Endometrial microvascular endothelial cells (primary cell): ENCODE data around the gene GALNT9. TPM values are rescaled to one million over a fixed set of nuclear protein-coding genes. Genes with fewer than 3 reads are reported as not detected.
"Not testable (repeated sequence)": the region's sequence is repeated elsewhere in the genome, so short reads cannot be mapped to it uniquely, and the experiment has no call there.

Experiments
- in situ Hi-C: cut with HindIII; loops from 2 replicates; pipeline ENCODE4 v1.10.0; 2017; ENCODE audit warnings: low sequenced_read_pairs, low pct_unique_long_range_greater_than_20kb; ENCODE audit errors: inconsistent ontology term
- total RNA-seq: library from RNA; depleted of rRNA; stranded (reverse); fragments of >200 nt; gene quantifications from one replicate; pipeline ENCODE4 v1.2.3, GENCODE V29; 2015; ENCODE audit errors: inconsistent ontology term

The GALNT9 gene
- total RNA-seq, 1 donor from 2014 or later, result not detected

GRCh38 chr12:132202929-132203721 is 126.3 kb downstream of the GALNT9 start:
- in situ Hi-C loops, result no loop called here

DNA sequence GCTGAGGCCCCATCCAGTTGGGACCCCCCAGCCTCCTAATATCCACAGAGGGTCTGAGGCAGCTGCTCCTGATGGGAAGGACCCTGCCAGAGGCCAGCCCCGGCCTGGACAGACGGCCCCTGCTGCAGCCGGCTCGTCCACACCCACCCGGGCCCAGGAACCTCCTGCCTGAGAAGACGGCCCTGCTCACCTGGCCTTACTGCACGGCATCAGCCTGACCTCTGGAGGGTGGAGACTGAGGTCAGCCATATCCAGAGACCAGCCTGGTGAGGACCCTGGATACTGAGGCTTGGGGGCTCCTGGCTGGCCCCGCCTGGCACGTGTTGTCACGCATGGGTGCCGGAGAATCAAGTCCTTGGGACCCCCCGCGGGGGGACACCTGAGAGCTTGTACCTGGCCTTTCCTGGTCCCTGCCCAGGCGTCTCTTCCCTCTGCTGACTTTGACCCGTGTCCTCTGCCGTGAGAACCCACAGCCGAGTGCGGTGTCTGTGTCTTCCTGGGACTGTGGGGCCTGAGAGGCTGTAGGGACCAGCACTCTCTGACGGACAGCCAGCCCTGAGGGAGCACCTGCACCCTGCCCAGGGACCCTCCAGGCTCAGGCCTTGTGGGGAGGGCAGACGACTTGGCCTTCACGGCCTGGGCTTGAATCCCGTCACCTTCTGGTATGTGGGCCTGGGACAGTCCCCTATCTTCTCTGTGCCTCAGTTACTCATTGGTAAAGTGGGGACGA is 127.8 kb downstream of the GALNT9 start:
- in situ Hi-C loops, result no loop called here

DNA sequence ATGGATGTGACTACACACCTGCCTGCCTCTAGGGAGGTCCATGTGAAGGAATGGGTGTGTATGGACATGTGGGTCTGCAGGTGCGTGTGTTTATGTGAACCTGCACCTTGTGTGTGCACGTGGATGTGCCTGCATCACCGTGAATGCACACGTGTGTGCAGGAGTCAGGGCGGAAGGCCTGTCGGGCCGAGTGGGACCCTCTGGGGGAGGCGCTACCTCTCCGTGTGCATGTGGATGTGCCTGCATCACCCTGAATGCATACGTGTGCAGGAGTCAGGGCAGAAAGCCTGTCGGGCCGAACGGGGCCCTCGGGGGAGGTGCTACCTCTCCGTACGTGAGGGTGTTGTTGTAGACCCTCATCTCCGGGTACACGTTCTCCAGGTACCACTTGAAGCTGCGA is 128.6 kb downstream of the GALNT9 start:
- in situ Hi-C loops, result no loop called here

GRCh38 chr12:132199526-132200319 is 129.7 kb downstream of the GALNT9 start:
- in situ Hi-C loops, result no loop called here

DNA sequence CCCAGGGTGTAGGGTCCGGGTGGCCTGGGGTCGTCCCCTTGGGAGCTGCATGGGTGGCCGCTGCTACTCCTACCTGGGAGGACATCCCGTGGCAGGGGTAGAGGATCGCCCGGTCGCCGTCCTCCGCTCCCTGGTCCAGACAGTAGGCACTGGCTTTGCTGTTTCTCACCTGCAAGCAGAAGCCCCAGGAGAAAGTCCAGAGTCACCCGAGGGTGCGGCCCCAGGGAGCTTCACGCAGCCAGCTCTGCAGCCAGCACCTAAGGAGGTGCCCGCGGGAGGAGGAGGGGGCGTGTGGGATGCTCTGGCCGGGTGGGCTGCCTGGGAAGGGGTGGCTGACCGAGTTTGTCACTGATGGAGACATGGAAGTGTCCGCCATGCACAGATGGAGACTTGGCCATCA is 130.3 kb downstream of the GALNT9 start:
- in situ Hi-C loops, result no loop called here

DNA sequence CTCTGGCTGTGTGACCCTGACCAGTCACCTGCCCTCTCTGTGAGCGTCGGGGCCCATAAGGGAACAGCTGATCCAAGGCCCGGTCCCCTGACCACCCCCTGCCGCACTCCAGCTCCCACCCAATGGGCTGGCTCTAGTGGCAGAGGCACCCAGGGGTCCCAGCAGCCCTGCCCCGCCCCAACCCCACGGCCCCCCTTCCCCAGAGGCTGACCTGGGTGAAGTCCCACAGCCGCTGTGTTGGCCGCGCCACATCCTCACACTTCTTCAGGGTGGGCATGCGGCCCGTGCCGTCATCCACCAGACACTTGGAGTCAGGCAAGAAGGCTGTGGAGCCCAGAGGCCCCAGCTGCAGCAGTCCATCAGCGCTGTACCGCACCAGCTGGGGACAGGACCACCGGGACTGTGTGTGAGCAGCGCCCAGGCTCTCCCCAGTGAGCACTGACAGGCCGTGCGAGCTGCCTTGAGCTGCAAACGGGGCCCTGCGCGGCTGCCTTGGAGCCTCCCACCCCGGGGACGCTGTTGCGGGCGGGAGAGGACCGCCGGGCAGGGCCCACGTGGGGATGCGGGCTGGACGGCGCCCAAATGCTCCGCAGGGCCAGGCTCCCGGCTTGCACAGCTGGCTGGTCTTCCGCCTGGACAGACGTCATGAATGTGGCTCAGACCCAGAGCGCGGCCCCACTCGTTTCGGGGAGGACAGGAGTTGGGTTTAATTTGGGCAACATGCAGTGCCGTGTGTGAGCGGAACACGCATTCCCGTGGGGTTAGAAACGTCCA is 131.6 kb downstream of the GALNT9 start:
- in situ Hi-C loops, result no loop called here

DNA sequence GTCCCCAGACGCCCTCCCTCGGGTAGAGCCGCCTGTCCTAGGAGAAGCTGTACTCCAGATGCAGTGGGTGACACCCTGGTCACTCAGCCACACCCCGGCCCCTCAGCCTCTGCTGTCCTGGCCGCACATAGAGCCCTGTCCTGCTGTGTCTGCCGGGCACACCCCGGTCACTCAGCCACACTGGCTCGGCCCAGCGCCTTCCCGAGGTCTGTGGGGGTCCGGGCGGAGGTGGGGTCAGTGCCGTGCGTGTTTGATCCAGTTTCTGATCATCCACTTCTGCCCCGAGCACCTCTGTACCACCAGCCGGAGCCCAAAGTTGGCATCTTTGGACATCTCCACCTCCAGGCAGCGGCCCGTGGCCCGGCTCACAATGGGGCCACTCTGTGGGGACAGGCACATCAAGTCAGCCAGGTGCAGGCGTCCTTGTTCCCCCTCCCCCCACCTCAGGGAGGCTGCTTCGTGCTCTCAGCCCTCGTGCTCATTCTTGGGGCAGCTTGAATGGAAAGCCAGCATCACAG is 132.5 kb downstream of the GALNT9 start:
- in situ Hi-C loops, result no loop called here

- in situ Hi-C loops, result no loop called here
Observed at GRCh38 chr12:132196038-132196872, 133.1 kb downstream of the GALNT9 start.

DNA sequence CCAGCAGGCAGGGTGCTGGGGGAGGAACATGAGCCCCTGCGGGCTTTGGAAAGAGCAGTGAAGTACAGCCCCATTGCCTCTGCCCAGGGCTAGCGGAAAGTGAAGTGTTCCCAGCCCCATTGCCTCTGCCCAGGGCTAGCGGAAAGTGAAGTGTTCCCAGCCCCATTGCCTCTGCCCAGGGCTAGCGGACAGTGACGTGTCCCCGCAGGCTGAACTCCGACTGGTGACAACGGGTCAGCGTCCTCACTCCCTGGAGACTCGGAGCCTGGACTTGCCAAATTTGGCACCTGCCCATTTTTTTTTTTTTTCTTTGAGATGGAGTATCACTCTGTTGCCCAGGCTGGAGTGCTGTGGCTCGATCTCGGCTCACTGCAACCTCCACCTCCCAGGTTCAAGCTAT is 134.1 kb downstream of the GALNT9 start:
- in situ Hi-C loops, result not testable (repeated sequence)

DNA sequence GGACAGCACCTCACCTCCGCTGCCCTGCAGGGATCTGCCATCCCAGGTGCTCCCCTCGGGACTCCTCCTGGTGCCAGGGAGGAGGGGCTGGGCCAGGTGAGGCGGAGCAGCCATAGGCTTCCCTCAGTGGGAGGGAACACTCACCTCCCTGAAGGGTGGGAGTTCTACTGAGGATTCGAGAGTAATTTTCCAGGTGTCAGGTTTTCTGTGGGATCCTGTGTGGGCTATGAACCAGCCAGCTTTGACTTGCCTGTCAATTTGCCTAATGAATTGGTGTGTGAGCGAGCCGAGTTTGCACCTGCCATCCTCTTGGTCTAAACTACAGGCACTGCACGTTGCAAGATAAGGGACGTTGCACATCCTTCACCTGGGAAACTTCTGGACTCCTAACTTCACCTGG is 134.8 kb downstream of the GALNT9 start:
- in situ Hi-C loops, result no loop called here

DNA sequence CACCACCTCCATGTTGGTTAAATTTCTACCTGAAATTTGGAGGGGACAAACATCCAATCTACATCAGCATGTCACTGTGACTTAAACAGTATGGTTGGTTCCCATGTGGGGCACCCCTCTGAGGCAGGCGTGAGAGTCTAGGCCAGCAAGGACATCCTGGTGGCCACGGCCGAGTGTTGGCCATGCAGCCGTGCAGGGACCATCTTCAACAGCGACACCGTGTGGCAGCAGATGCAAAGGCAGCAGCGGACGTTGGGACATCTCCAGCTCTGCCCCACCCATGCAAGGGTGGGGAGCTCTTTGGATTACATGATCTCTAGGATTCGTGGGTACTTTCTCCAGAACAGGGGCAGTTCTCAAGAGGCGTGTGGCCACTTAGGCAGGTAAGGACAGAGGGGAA is 135.3 kb downstream of the GALNT9 start:
- in situ Hi-C loops, result no loop called here

GRCh38 chr12:132191715-132192553 is 137.5 kb downstream of the GALNT9 start:
- in situ Hi-C loops, result no loop called here

- in situ Hi-C loops, result no loop called here
Observed at GRCh38 chr12:132190834-132191500, 138.4 kb downstream of the GALNT9 start.

DNA sequence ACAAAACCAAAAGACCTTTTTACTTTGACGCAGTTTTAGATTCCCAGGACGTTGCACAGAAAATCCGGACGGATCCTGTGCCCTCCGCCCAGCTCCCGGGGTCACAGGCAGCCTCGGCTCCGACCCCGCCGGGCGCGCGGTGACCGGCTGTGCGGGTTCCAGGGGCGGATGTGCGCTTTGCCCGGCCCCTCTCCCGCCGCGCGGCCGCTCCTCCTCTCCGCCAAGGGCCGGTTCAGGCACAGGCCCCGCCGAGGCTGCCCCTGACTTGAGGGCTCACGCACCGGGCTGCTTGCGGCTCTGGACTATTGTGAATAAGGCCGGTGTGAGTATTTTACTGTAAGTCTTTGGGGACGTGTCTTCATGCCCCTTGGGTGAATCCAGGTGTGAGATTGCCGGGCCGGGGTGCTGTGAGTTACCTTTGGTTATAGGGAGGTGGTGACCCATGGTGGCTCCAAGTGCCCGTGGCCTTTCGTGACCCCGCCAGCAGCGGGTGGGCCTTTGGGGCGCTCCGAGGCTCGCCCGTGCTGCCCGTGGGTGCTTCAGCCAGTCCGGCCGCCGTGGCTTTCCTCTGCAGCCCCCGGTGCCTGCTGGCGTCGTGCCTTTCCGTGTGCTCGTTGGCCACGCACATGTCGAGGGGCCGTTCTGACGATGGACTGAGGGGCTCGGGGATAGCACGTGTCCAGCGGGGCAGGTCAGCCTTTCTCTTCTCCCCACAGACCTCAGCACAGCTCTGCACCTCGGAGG is 139.2 kb downstream of the GALNT9 start:
- in situ Hi-C loops, result no loop called here

DNA sequence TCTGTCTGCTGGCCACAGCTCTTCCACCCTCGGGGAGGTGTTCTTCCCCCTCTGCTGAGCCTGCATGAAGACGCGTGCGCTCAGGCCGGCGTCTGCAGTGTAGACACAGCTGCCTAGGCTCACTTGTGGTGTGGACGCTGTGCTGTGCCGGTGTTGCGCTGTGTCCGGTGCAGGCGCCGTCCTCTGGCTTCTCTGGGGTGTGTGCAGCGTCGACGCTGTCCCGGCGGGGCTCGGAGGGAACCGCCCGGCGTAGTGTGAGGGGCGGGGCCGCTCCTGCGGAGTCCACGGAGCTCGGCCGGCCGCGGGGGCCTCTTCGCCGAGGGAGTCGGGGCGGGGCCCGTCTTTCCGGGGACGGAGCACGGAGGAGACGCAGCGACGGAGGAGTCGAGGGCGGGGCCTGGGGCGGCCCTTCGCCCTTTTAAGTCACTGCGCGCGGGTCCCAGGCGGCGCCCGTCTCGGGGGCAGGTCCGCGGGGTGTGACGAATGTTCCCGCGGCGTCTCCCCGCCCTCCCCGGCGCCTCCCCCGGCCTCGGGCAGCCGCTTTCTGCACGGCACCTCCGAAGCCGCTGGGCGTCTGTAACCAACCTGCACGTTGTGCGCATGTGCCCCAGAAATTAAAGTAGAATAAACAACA is 139.9 kb downstream of the GALNT9 start:
- in situ Hi-C loops, result no loop called here
